ENCODE results near the gene IL31.

IL31 gene

DNA sequence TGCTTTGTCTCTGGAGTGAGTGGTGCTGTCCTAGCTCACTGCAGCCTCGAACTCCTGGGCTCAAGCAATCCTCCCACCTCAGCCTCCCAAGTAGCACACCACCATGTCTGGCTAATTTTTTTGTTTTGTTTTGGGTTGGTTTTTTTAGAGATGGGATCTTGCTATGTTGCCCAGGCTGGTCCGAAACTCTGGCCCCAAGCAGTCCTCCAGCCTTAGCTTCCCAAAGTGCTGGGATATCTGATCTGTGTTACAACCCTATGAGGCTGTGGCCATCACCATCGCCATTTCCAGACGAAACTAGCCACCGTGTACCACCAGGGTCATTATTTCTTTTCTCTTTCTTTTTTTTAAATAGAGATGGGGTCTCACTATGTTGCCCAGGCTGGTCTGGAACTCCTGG lies 2.6 kb downstream of the IL31 start:
- ATAC-seq (ENCODE audit: insufficient read depth, low read depth): no peak
- no peak overlapping the region for H3K9ac ChIP-seq (ENCODE audit: low read depth, low read length)
- DNase-seq: no peak
- no peaks in the 10 kb centered on the region for H3K79me2 ChIP-seq (ENCODE audit: insufficient read depth, low read length)
- H3K4me3 ChIP-seq (ENCODE audit: low read depth in 1 of 2, low read length in 2 of 2): no peak overlapping the region
- TF ChIP-seq EZH2 (IDR thresholded peaks at IDR 0.05; ENCODE audit: borderline replicate concordance, low read depth, low read length, severe bottlenecking): no peak
- TF ChIP-seq, protein P1, sequence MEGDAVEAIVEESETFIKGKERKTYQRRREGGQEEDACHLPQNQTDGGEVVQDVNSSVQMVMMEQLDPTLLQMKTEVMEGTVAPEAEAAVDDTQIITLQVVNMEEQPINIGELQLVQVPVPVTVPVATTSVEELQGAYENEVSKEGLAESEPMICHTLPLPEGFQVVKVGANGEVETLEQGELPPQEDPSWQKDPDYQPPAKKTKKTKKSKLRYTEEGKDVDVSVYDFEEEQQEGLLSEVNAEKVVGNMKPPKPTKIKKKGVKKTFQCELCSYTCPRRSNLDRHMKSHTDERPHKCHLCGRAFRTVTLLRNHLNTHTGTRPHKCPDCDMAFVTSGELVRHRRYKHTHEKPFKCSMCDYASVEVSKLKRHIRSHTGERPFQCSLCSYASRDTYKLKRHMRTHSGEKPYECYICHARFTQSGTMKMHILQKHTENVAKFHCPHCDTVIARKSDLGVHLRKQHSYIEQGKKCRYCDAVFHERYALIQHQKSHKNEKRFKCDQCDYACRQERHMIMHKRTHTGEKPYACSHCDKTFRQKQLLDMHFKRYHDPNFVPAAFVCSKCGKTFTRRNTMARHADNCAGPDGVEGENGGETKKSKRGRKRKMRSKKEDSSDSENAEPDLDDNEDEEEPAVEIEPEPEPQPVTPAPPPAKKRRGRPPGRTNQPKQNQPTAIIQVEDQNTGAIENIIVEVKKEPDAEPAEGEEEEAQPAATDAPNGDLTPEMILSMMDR (IDR thresholded peaks at IDR 0.05; ENCODE audit: borderline replicate concordance, extremely low read depth, low read length, poor library complexity, severe bottlenecking): no peak
- H3K4me2 ChIP-seq (ENCODE audit: insufficient read depth, low read length): no peak overlapping the region
- H3K27ac ChIP-seq (ENCODE audit: low read length): no peak overlapping the region
- no peaks in the 10 kb centered on the region for H3K27me3 ChIP-seq (ENCODE audit: insufficient read depth, low read length, poor library complexity)
- no peaks in the 10 kb centered on the region for H3K4me1 ChIP-seq (ENCODE audit: insufficient read depth, low read length)
- H2AFZ ChIP-seq (ENCODE audit: low read depth, low read length): no peak overlapping the region
- H4K20me1 ChIP-seq (ENCODE audit: insufficient read depth, low read length): no peaks in the 10 kb centered on the region
- no peaks in the 10 kb centered on the region for H3K9me3 ChIP-seq (ENCODE audit: insufficient read depth, low read length, severe bottlenecking)
- H3K36me3 ChIP-seq (ENCODE audit: insufficient read depth, low read length): no peaks in the 10 kb centered on the region

DNA sequence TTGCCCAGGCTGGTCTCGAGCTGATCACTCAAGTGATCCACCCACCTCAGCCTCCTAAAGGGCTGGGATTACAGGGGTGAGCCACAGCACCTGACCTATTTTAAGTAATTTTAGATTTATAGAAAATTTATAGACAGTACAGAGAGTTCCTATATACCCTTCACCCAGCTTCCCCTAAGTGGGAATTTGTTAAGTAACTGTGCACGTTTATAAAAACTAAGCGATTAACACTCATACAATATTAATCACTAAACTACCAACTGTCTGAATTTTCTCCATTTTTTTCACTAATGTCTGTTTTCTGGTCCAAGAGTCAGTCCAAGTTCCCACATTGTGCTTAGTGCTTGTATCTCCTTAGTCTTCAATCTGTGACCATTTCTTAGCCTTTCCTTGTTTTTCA lies 5.5 kb downstream of the IL31 start:
- ATAC-seq (ENCODE audit: insufficient read depth, low read depth) (no peak), DNase-seq (no peak)
- H3K27me3 ChIP-seq (ENCODE audit: insufficient read depth, low read length, poor library complexity): no peaks in the 10 kb centered on the region
- no peaks in the 10 kb centered on the region for H4K20me1 ChIP-seq (ENCODE audit: insufficient read depth, low read length)
- H3K9me3 ChIP-seq (ENCODE audit: insufficient read depth, low read length, severe bottlenecking): no peaks in the 10 kb centered on the region
- no peaks in the 10 kb centered on the region for H3K36me3 ChIP-seq (ENCODE audit: insufficient read depth, low read length)
- H3K4me3 ChIP-seq (ENCODE audit: low read depth in 1 of 2, low read length in 2 of 2): no peak overlapping the region
- H3K9ac ChIP-seq (ENCODE audit: low read depth, low read length): no peak overlapping the region
- no peak overlapping the region for H3K4me2 ChIP-seq (ENCODE audit: insufficient read depth, low read length)
- H3K27ac ChIP-seq (ENCODE audit: low read length): no peak overlapping the region
- TF ChIP-seq EZH2 (IDR thresholded peaks at IDR 0.05; ENCODE audit: borderline replicate concordance, low read depth, low read length, severe bottlenecking): no peak
- TF ChIP-seq, protein P1 (IDR thresholded peaks at IDR 0.05; ENCODE audit: borderline replicate concordance, extremely low read depth, low read length, poor library complexity, severe bottlenecking): no peak
- H3K4me1 ChIP-seq (ENCODE audit: insufficient read depth, low read length): no peaks in the 10 kb centered on the region
- no peak overlapping the region for H2AFZ ChIP-seq (ENCODE audit: low read depth, low read length)
- H3K79me2 ChIP-seq (ENCODE audit: insufficient read depth, low read length): no peaks in the 10 kb centered on the region

DNA sequence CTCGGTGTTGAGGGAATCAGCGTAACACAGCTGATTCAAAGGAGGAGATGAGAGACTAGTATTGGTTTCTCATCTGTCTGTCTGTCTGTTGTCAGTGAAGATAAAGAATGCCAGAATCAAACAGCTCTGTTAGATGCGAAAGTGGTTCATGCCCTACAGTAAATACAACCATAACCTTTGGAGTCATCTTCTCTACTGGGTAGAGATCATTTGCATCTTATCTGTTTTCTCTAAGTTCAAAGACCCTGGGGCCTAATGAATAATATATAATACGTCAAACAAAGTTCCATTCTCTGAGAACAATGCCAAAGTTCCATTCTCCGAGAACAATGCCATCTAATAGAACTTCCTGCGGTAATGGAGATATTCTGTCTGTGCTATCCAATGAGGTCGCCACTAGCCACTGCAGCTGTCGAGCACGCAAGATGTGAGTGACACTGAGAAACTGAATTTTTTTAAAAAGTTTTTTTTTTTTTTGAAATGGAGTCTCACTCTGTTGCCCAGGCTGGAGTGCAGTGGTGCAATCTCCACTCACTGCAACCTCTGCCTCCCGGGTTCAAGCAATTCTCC lies 6.6 kb downstream of the IL31 start:
- Histone ChIP-seq H4K20me1 (ENCODE audit: insufficient read depth, low read length) (no peaks in the 10 kb centered on the region), H3K4me2 (ENCODE audit: insufficient read depth, low read length) (no peak overlapping the region), H3K9me3 (ENCODE audit: insufficient read depth, low read length, severe bottlenecking) (no peaks in the 10 kb centered on the region), H3K79me2 (ENCODE audit: insufficient read depth, low read length) (no peaks in the 10 kb centered on the region), H3K4me1 (ENCODE audit: insufficient read depth, low read length) (no peaks in the 10 kb centered on the region), H3K9ac (ENCODE audit: low read depth, low read length) (no peak overlapping the region), H3K4me3 (ENCODE audit: low read depth in 1 of 2, low read length in 2 of 2) (no peak overlapping the region), H3K27ac (ENCODE audit: low read length) (no peak overlapping the region), H3K27me3 (ENCODE audit: insufficient read depth, low read length, poor library complexity) (no peaks in the 10 kb centered on the region), H2AFZ (ENCODE audit: low read depth, low read length) (no peak overlapping the region), H3K36me3 (ENCODE audit: insufficient read depth, low read length) (no peaks in the 10 kb centered on the region)
- DNase-seq (no peak), ATAC-seq (ENCODE audit: insufficient read depth, low read depth) (no peak)
- no peak for TF ChIP-seq EZH2 (IDR thresholded peaks at IDR 0.05; ENCODE audit: borderline replicate concordance, low read depth, low read length, severe bottlenecking)
- TF ChIP-seq, protein P1 (IDR thresholded peaks at IDR 0.05; ENCODE audit: borderline replicate concordance, extremely low read depth, low read length, poor library complexity, severe bottlenecking): no peak
